NT2/D1 (cell line): ENCODE data around the gene ABCA4.

Experiments used
- SUZ12 ChIP-seq: IDR thresholded peaks from 2 replicates; pipeline ENCODE4 v1.6.1; 2011; ENCODE audit not compliant: insufficient read length, insufficient read depth; ENCODE audit errors: extremely low read depth
- YY1 ChIP-seq: IDR thresholded peaks from 2 replicates; pipeline ENCODE4 v1.6.1; 2011; ENCODE audit not compliant: insufficient read length, insufficient read depth
- ZNF274 ChIP-seq: IDR thresholded peaks from 2 replicates; pipeline ENCODE4 v1.6.1; 2011; ENCODE audit warnings: mild to moderate bottlenecking, low read depth, low read length

DNA sequence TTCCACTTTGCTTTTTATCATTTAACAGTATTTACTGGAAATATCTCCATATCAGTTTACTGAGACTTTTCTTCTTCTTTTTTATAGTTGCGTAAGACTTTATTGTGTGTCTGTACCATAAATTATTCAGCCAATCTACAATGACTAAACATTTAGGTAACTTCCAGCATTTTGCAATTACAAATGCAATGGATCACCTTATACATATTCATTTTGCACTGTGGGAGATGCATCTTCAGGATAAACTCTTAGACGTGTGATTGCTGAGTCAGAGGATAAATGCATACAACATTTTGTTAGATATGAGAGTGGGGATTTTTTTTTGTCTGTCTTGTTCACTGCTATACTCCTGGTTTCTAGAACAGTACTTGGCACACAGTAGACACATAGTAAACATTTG, 116.0 kb downstream of the ABCA4 start:
- TF ChIP-seq SUZ12 (no peak), ZNF274 (no peak), YY1 (no peak)
